SKM-1 treated with dmso at 0.1 percent for 144 hours (cell line): ENCODE results near the gene OR1I1.
A peak's percentile ranks its signal among the peaks of the same experiment; 100 is the strongest.
"Not testable (repeated sequence)": the region's sequence is repeated elsewhere in the genome, so short reads cannot be mapped to it uniquely, and the experiment has no call there.

Experiments used
- DNase-seq: peaks from one replicate; lab custom pipeline; 2025; ENCODE audit not compliant: unreplicated experiment; lab: John Stamatoyannopoulos, UW

Gene OR1I1, protein sequence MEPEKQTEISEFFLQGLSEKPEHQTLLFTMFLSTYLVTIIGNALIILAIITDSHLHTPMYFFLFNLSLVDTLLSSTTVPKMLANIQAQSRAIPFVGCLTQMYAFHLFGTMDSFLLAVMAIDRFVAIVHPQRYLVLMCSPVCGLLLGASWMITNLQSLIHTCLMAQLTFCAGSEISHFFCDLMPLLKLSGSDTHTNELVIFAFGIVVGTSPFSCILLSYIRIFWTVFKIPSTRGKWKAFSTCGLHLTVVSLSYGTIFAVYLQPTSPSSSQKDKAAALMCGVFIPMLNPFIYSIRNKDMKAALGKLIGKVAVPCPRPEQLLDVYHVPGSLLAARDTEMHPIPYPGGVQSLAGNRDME

GRCh38 chr19:15081911-15082310, at the start of gene OR1I1:
TSS of gene OR1I1 (plus strand) at chr19:15082211. CDS start at chr19:15087066, 4,855 bp downstream.
- DNase-seq = no peak

GRCh38 chr19:15035795-15036311, 46.2 kb upstream of the OR1I1 start:
- no peak for DNase-seq

- no peak for DNase-seq
Observed at GRCh38 chr19:15037586-15037985, 44.4 kb upstream of the OR1I1 start.

DNA sequence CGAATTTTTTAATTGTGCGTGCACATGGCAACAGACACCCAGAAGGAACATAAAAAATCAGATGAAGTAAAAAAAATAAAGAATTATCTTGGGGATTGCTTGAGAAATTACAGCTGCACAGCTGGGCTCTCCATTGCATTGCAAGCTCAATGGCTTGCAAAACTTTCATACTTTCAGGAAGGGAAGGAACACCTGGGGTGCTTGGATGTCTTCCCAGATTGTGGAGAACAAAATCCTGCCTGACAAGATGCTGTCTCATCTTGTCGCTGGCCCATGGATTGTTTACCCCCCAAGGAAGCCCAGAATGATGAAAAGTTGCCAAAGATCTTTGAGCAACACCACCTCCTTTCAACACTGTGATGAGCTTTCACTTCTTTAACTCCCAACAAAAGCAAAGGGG, 43.7 kb upstream of the OR1I1 start:
- DNase-seq = no peak

DNA sequence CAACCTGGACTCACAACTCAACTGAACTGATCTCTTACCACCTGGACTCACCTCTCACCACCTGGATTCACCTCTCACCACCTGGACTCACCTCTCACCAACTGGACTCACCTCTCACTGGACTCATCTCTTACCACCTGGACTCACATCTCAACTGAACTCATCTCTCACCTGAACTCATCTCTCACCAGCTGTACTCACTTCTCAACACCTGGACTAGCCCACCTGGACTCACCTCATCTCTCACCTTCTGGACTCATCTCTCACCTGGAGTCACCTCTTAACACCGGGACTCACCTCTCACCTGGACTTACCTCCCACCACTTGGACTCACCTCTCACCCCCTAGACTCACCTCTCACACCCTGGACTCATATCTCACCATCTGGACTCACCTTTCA, 40.0 kb upstream of the OR1I1 start:
- DNase-seq = no peak

DNA sequence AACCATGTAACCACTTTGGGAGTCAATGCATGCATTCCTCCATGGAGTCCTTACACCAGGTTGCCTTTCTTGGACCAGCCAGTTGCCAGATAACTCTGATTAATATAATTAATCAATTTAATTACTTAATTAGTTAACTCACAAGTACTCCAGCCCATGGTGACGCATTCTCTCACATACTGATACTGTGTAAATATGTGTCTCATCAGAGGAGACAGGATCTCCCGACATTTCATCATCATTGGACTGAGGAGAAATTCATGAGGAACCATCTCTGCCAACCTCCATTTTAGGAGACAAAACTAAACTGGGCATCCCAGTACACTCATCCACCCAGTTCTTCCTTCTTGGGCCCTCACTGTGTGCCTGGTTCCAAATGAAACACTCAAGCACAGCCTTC, 39.2 kb upstream of the OR1I1 start:
- DNase-seq = no peak

DNA sequence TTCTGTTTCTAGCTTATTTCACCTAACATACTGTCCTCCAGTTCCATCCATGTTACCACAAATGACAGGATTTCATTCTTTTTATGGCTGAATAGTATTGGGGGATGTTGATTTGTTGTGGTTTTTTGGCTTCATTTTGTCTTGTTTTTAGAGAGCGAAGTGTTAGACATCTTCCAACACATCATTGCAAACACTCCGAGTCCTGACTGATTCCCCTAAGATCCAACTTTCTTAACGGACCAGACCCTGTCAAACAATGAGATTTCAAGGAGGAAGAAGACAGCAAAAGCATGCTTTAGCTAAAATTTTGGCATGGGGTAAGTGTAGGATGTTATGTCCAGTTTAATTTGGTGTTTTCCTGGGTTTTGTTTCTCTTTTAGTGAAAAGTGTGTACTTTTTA, 36.5 kb upstream of the OR1I1 start:
- no peak for DNase-seq

GRCh38 chr19:15047680-15048079, 34.3 kb upstream of the OR1I1 start:
- DNase-seq = no peak

- DNase-seq = no peak
Observed at GRCh38 chr19:15048128-15048527, 33.9 kb upstream of the OR1I1 start.

DNA sequence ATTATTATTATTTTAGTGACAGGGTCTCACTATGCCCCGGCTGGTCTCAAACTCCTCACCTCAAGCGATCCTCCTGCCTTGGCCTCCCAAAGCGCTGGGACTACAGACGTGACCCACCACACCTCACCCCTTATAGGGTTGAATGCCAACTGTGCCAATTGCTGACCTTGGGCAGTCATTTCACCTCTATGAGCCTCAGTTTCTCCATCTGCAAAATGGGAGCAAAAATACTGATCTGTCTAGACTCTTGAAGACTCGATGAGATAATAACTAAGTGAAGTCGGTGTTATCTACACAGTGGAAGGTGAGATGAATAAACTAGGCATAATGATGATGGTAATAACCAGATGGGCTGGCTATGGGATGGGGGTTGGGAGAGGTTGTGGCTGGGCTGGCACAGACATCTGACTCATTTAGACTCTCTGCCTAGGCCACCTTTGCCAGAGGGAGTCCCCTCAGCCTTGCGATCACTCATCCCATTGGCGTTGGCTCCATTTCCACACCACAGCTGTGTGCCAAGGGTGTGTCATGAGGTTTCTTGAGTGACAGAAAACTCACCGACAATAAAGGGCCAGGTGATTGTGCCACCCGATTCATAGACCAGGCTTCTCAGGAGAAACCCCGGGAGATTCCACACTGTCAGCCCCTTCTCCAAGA, 33.0 kb upstream of the OR1I1 start, which contains the start of gene CASP14:
TSS of gene CASP14 (plus strand) at position 596 of the 657 bp plus-strand sequence. CDS start 2,772 bp downstream, outside the sequence.
- DNase-seq = no peak

DNA sequence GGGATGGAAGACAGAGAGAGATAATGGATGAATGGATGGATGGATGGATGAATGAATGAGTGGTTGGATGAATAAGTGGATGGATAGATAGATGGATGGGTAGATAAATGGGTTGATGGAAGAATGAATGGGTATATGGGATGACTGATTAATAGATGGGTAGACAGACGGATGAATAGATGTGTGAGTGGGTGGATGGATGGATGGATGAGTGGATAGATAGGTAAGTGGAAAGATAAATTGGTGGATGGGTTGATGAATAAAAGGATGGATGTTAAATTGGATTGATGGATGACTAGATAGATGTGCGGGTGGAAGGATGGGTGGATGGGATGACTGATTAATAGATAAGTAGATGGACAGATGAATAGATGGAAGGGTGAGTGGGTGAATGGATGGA, 31.4 kb upstream of the OR1I1 start:
- no peak for DNase-seq

DNA sequence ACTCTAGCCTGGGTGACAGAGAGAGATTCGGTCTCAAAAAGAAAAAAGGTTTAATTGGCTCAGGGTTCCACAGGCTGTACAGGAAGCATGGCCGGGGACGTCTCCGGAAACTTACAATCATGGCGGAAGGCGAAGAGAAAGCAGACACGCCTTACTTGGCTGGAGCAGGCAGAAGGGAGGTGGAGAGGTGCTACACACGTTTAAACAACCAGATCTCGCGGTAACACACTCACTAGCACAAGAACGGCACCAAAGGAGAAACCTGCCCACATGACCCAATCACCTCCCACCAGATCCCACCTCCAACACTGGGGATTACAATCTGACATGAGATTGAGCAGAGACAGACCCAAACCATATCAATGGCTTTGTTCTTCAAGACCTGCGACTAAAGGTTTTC, 20.0 kb upstream of the OR1I1 start:
- no peak for DNase-seq

DNA sequence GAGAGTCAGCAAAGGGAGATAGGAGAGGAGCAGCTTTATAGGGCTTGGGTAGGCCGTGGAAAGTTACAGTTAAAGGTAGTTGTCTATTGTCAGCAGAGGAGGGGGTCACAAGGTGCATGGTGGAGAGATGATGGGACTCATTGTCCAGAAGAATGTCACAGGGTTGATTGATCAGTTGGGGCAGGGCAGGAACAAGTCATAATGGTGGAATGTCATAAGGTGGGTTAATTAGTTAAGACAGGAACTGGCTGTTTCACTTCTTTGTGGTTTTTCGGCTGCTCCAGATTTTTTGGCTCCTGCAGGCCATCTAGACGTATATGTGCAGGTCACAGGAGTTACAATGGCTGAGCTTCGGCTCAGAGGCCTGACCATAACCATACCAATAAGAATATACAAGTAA, 11.6 kb upstream of the OR1I1 start:
- not testable (repeated sequence) for DNase-seq

DNA sequence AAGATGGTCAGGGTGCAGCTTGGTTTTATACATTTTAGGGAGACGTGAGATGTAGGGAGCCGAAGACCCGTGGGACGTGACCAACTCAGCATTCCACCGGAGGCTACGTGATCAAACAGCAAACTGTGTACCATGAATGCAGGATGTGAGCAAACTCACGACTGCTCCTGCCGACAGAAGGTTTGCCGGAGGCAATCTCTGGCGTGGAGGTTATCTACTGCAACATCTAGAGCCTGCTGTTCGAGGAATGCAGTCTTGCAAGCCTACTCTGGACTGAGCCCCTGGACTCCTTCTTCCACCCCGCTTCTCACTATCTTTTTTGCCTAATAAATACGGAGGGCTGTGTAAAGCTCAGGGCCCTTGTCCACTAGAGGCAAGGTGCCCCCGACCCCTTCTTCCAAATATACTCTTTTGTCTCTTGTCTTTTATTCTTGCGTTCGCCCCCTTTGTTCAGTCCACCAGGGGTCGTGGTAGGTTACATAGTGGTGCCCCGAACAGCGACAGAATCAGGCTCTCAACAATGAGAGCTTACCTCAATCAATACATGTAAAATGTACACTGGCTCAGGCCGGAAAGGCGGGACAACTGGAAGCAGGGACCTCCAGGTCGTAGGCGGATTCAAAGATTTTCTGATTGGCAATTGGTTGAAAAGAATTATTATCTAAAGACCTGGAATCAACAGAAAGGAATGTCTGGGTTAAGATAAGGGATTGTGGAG, 8.9 kb upstream of the OR1I1 start:
- DNase-seq = no peak

DNA sequence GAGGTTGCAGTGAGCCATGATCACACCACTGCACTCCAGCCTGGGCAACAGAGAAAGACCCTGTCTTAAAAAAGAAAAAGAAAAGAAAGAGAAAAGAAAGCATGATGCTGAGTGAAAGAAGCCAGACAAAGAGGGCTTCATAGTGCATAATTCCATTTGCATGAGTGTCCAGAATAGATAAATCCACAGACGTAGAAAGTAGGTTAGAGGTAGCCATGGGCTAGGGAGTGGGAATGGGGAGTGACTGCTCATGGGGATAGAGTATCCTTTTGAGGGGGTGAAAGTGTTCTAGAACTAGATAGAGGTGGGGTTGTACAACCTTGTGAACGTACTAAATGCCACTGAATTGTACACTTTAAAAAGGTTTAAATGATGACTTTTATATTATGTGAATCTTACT, 7.6 kb upstream of the OR1I1 start:
- no peak for DNase-seq

DNA sequence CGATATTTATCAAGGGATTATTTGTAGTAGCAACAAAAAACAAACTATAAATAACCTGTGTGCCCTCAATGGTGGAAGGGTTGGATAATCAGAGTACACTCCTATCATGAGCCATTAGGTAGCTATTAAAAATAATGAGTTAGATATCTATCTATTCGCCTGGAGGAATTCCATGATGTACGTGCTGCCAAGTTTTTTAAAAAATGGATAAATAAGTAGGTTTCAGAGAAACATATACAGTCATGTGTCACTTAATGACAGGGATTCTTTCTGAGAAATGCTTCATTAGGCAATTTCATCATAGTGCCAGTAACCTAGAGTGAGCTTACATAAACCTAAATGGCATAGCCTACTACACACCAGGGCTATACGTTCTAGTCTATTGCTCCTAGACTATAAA, 6.2 kb upstream of the OR1I1 start:
- DNase-seq = no peak

- DNase-seq = not testable (repeated sequence)
Observed at GRCh38 chr19:15080002-15080401, 2.0 kb upstream of the OR1I1 start.

DNA sequence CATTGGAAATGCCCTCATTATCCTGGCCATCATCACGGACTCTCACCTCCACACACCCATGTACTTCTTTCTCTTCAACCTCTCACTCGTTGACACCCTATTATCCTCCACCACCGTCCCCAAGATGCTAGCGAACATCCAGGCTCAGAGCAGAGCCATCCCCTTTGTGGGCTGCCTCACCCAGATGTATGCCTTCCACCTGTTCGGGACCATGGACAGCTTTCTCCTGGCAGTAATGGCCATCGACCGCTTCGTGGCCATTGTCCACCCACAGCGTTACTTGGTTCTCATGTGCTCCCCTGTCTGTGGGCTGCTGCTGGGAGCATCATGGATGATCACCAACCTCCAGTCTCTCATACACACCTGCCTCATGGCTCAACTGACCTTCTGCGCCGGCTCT, 5.2 kb downstream of the OR1I1 start:
- no peak for DNase-seq

- peak; percentile 44 for DNase-seq
Observed at GRCh38 chr19:15091918-15092753, 10.1 kb downstream of the OR1I1 start.

DNA sequence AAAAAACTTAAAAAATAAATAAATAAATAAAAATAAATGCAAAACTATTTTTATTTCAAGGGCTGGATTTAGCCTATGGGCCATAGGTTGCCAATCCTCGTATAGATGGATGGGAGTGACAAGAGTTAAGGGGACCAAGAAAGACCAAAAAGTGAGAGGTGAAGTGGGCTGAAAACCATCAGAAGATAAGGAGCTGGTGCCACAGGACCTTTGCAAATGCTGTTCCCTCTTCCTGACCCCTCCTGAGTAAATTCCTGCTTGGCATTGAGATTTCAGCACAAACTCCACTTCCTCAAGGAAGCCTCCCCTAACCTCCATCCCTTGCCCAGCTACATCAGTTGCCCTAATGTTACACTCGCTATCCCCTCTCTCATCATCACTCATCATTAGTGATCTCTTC, 11.0 kb downstream of the OR1I1 start:
- no peak for DNase-seq

DNA sequence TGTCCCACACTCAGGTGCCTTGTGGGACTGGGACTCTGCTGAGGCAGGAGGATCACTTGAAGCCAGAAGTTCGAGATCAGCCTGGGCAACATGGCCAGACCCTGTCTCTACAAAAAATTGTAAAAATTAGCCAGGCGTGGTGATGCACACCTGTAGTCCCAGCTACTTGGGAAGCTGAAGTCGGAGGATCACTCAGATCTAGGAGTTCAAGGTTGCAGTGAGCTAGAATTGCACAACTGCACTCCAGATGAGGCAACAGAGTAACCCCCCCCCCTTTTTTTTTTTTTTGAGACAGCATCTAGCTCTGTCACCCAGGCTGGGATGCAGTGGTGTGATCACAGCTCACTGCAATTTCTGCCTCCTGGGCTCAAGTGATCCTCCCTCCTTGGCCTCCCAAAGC, 14.2 kb downstream of the OR1I1 start:
- DNase-seq = no peak
